GM18499 (cell line): ENCODE results near the gene SLC25A42.
A peak's percentile ranks its signal among the peaks of the same experiment; 100 is the strongest.

Experiments used
- ATAC-seq: cut with Tn5 transposase; IDR thresholded peaks from one replicate; pipeline ENCODE4 v1.9.1; 2021; ENCODE audit warnings: moderate number of reproducible peaks; ENCODE audit not compliant: insufficient read depth, unreplicated experiment

The SLC25A42 gene

DNA sequence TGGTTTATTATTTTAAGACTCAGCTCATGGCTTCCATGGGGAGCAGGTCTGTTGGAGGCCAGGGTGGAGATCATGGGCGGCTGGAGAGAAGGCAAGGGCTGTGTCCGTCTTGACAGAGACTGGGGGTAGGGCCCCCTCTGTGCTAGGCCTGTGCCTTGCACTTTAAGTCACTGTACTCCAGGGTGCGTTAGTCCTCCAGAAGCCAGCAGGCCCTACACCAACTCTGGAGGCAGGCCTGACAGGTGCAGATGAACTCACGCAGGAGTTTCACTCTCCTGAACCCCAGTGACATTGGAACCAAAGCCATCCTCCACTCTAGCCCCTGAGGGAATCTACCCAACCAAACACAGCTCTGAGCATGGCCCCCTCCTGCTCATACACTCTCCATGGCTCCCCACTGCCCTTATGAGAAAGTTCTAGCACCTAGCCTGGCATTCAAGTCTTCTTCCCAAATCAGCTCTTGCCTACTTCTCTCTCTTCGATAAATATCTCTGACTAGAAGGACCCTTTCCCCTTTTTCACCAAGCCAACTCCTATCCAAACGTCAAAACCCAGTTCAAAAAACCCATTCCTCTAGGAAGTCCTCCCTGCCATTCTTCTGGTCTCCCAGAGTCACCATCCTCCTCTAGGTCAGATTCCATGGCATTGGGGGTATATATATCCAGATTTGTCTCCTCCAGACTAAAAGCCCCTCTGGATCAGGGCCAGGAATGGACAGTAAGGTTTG is 91.1 kb downstream of the SLC25A42 start:
- ATAC-seq, result no peak

DNA sequence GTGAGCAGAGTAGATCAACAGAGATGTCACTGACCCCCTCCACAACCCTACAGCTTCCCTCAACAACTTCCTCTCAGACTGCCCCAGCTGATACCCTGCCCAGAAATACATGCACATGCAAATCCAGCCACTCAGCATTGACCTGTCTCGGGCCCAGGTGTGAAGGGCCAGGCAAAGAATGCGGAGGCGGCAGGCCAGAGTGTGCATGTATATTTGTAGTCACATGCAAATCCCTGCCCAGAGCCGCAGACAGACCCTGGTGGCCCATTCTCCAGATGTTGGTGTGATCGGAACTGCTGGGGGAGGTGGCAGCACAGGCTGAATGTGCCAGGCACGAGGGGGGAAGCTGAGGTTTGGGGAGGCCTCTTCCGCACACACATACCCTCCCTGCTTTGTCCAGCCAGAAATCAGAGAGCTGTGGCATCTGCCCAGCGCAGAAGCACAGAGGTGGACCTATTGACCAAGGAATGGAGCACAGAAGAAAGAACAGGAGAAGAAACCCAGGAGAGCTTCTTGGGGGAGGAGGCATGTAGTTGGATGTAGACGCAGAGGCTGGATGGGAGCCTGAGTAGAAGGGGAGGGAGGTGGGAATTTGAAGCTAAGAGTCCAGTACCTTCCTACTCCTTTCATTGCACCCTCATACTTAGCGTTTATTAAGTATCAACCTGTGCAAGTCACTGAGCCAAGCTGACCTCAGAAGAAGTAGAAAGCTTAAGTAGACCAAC is 91.9 kb downstream of the SLC25A42 start:
- ATAC-seq, result peak; percentile 56

DNA sequence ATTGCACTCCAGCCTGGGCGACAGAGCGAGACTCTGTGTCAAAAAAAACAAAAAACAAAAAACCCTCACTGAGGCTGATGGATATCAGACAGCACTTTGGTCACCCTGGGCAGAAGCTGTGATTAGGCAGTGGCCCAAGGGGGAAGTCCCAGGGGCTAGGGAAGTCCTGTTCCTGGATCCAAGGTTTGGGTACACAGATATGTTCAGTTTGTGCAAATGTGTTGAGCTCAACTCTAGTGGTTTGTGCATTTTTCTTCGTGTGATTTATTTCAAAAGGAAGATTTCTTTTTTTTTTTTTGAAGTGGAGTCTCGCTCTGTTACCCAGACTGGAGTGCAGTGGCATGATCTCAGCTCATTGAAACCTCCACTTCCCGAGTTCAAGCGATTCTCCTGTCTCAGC is 94.0 kb downstream of the SLC25A42 start:
- ATAC-seq, result no peak

DNA sequence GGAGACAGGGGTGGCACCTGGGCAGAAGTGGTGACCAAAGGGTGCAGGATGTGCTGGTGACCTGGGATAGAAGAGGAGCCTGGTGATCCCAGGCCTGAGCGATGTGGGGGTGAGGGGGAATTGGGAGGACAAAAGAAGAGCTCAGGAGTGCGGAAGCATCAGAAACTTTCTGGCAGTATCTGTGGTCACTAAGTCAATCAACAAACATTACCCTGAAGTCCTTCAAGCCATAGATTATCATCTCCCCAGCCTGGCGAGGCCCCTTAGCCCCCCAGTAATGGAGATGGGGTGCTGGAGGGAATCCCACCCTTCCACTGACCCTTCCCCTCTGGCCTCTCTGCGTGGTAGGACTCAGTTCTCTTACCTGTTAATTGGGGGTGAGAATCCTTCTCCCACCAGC is 95.7 kb downstream of the SLC25A42 start:
- no peak for ATAC-seq

DNA sequence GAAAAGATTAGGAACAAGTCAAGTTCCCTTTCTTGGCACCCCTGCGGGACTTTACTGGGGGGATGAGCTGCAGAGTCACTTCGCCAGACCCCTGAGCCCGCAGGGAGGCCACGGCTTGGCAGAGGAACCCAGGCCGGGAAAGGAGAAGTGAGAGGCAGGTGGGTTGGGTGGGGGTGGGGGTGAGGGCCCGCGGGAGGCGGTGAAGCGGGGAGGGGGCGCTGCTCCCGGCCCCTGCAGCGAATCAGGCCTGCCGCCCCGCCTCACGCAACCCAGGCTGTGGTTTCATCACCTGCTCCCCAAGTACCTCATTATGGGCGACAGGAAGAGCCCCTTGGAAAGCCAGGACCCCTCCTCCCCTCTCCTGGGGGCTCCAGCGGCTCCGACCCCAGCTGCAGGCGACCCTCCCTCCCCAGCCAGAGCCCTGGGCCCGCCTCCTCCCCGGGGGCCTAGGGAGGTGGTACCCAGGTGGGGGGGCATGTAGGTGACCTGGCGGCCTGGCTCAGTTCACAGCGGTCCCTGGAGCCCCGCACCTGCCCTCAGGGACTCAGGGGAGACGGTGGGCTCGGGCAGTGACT is 96.8 kb downstream of the SLC25A42 start:
- no peak for ATAC-seq

DNA sequence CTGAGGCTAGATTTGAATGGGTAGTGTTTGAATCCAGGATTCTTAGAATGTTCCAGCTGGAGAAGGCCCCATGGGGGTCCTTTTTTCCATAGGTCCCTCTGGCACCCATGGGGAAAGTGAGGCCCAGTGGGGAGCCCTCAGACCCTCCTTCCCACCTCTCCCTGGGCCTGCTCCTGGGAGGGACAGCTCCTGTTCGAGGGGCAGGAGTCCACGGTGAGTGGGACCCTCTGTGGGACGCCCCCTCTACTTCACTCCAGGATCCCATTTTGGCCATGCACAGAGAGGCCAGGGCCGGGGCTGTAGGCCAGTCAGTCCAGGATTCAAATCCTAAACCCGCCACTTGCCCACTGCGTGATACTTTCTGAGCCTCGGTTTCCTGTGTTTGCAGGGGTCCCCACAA is 98.7 kb downstream of the SLC25A42 start:
- ATAC-seq, result no peak
